DND-41 (cell line): ENCODE measurements around the gene CD52.

Source experiments
- ATAC-seq: fragments of 200-7000 bp; cut with Tn5 transposase; 3 replicates; pipeline ENCODE4 v1.9.1; 2021; ENCODE audit warnings: low read depth; ENCODE audit not compliant: insufficient read depth
- DNase-seq: peaks from one replicate; pipeline ENCODE4 v3.0.0-alpha.2; 2020
- H2AFZ ChIP-seq: 2 replicates; pipeline ENCODE4 v1.6.0; 2012; ENCODE audit warnings: low read depth, low read length
- H3K27ac ChIP-seq: 2 replicates; pipeline ENCODE4 v1.5.1; 2012; ENCODE audit warnings: low read length, inconsistent platforms
- H3K27me3 ChIP-seq: fragments of 200-600 bp; sonication (generic); 2 replicates; pipeline ENCODE4 v1.6.0; 2012; ENCODE audit warnings: low read length, mild to moderate bottlenecking, inconsistent platforms; ENCODE audit not compliant: insufficient read depth, poor library complexity
- H3K36me3 ChIP-seq: 2 replicates; pipeline ENCODE4 v1.5.1; 2012; ENCODE audit warnings: low read length, inconsistent platforms; ENCODE audit not compliant: insufficient read depth
- H3K4me1 ChIP-seq: 2 replicates; pipeline ENCODE4 v1.5.1; 2012; ENCODE audit warnings: mild to moderate bottlenecking, low read length; ENCODE audit not compliant: insufficient read depth
- H3K4me2 ChIP-seq: 2 replicates; pipeline ENCODE4 v1.6.0; 2012; ENCODE audit warnings: mild to moderate bottlenecking, moderate library complexity, low read length, inconsistent platforms; ENCODE audit not compliant: insufficient read depth
- H3K4me3 ChIP-seq, 2 experiments: fragments of 200-600 bp in 1 of 2; shearing (Covaris generic) in 1 of 2; 2 replicates each; pipeline ENCODE4 v1.5.1; 2012 to 2016; ENCODE audit warnings: inconsistent platforms in 2 of 2, low read length in 2 of 2, mild to moderate bottlenecking in 2 of 2, low read depth in 1 of 2, moderate library complexity in 1 of 2
- H3K79me2 ChIP-seq: 2 replicates; pipeline ENCODE4 v1.6.0; 2012; ENCODE audit warnings: low read length, inconsistent platforms; ENCODE audit not compliant: insufficient read depth
- H3K9ac ChIP-seq: 2 replicates; pipeline ENCODE4 v1.6.0; 2012; ENCODE audit warnings: low read depth, mild to moderate bottlenecking, inconsistent platforms, low read length, moderate library complexity
- H3K9me3 ChIP-seq: 2 replicates; pipeline ENCODE4 v1.5.1; 2012; ENCODE audit warnings: low read length, moderate library complexity, mild to moderate bottlenecking, inconsistent platforms; ENCODE audit not compliant: insufficient read depth, severe bottlenecking
- H4K20me1 ChIP-seq: 2 replicates; pipeline ENCODE4 v1.6.0; 2012; ENCODE audit warnings: low read length; ENCODE audit not compliant: insufficient read depth
- CTCF ChIP-seq: IDR thresholded peaks from 2 replicates; pipeline ENCODE4 v1.5.1; 2012; ENCODE audit warnings: borderline replicate concordance, low read length, moderate library complexity, mild to moderate bottlenecking; ENCODE audit not compliant: poor library complexity, severe bottlenecking; ENCODE audit errors: extremely low read depth
- EZH2 ChIP-seq: IDR thresholded peaks from 3 replicates; pipeline ENCODE4 v1.6.1; 2012; ENCODE audit warnings: borderline replicate concordance, low read depth, mild to moderate bottlenecking, moderate library complexity, low read length, inconsistent platforms; ENCODE audit not compliant: severe bottlenecking

The CD52 gene

GRCh38 chr1:26337625-26338024, 19.9 kb downstream of the CD52 start:
- Histone ChIP-seq H3K9ac (no peak overlapping the region), H4K20me1 (no peaks in the 10 kb centered on the region), H3K36me3 (no peaks in the 10 kb centered on the region), H3K4me2 (no peak overlapping the region), H3K79me2 (no peaks in the 10 kb centered on the region), H3K4me3 (no peak overlapping the region), H3K27ac (no peak overlapping the region), H3K4me1 (peaks cover 3% of the 10 kb centered on the region; the same call in 1 of the 2 replicates), H3K27me3 (peaks cover 37% of the 10 kb centered on the region), H3K9me3 (no peaks in the 10 kb centered on the region), H2AFZ (no peak overlapping the region)
- DNase-seq (no peak), ATAC-seq (no peak)
- TF ChIP-seq EZH2 (no peak), CTCF (no peak)

GRCh38 chr1:26338670-26339069, 20.9 kb downstream of the CD52 start:
- H3K79me2 ChIP-seq: no peaks in the 10 kb centered on the region
- no peak overlapping the region for H3K4me3 ChIP-seq
- H3K9me3 ChIP-seq: no peaks in the 10 kb centered on the region
- ATAC-seq (no peak), DNase-seq (no peak)
- H4K20me1 ChIP-seq: no peaks in the 10 kb centered on the region
- H3K9ac ChIP-seq: no peak overlapping the region
- no peak overlapping the region for H2AFZ ChIP-seq
- no peaks in the 10 kb centered on the region for H3K36me3 ChIP-seq
- H3K27ac ChIP-seq: no peak overlapping the region
- peaks cover 37% of the 10 kb centered on the region for H3K27me3 ChIP-seq
- TF ChIP-seq CTCF (no peak), EZH2 (no peak)
- H3K4me1 ChIP-seq: peaks cover 3% of the 10 kb centered on the region; the same call in 1 of the 2 replicates
- no peak overlapping the region for H3K4me2 ChIP-seq

GRCh38 chr1:26340047-26340481, 22.3 kb downstream of the CD52 start:
- Histone ChIP-seq H3K27me3 (peaks cover 37% of the 10 kb centered on the region), H3K4me2 (no peak overlapping the region), H3K4me3 (no peak overlapping the region), H3K36me3 (no peaks in the 10 kb centered on the region), H3K4me1 (peaks cover 3% of the 10 kb centered on the region; the same call in 1 of the 2 replicates), H3K79me2 (no peaks in the 10 kb centered on the region), H3K27ac (no peak overlapping the region), H3K9me3 (no peaks in the 10 kb centered on the region), H3K9ac (no peak overlapping the region), H4K20me1 (no peaks in the 10 kb centered on the region), H2AFZ (no peak overlapping the region)
- no peak for ATAC-seq
- TF ChIP-seq CTCF: no peak
- TF ChIP-seq EZH2: no peak
- no peak for DNase-seq
